Adipocyte (in vitro differentiated cells): ENCODE data around the gene WWP2.
"Not testable (repeated sequence)": the region's sequence is repeated elsewhere in the genome, so short reads cannot be mapped to it uniquely, and the experiment has no call there.

Experiments
- DNase-seq: peaks from one replicate; pipeline ENCODE4 v3.0.0-alpha.2; 2015; ENCODE audit warnings: low read depth
- H3K27me3 ChIP-seq: replicated peaks from 2 replicates; pipeline ENCODE4 v1.7.0; 2013; ENCODE audit warnings: mild to moderate bottlenecking, low read length, moderate library complexity; ENCODE audit not compliant: control insufficient read depth, insufficient read depth
- H3K36me3 ChIP-seq: 2 replicates; pipeline ENCODE4 v1.7.0; 2013; ENCODE audit warnings: low read length, mild to moderate bottlenecking, moderate library complexity; ENCODE audit not compliant: control insufficient read depth, insufficient read depth, severe bottlenecking
- H3K4me1 ChIP-seq: 2 replicates; pipeline ENCODE4 v1.7.0; 2013; ENCODE audit warnings: mild to moderate bottlenecking, low read length, moderate library complexity; ENCODE audit not compliant: control insufficient read depth, insufficient read depth
- H3K4me3 ChIP-seq: 2 replicates; pipeline ENCODE4 v1.7.0; 2013; ENCODE audit warnings: mild to moderate bottlenecking, low read length, moderate library complexity
- H3K9ac ChIP-seq: 2 replicates; pipeline ENCODE4 v1.7.0; 2013; ENCODE audit warnings: mild to moderate bottlenecking, low read length, moderate library complexity
- H3K9me3 ChIP-seq: 2 replicates; pipeline ENCODE4 v1.7.0; 2013; ENCODE audit warnings: mild to moderate bottlenecking, low read length, moderate library complexity; ENCODE audit not compliant: control insufficient read depth

The WWP2 gene

GRCh38 chr16:69799611-69800031, 37.5 kb downstream of the WWP2 start:
- no peak overlapping the region for H3K4me3 ChIP-seq
- H3K27me3 ChIP-seq, result no peaks in the 10 kb centered on the region
- DNase-seq, result no peak
- peak overlapping the region; percentile 22 for H3K9ac ChIP-seq
- H3K4me1 ChIP-seq, result peaks cover 26% of the 10 kb centered on the region
- no peaks in the 10 kb centered on the region for H3K9me3 ChIP-seq
- peaks cover 12% of the 10 kb centered on the region for H3K36me3 ChIP-seq

- Histone ChIP-seq H3K27me3 (no peaks in the 10 kb centered on the region), H3K36me3 (peaks cover 11% of the 10 kb centered on the region), H3K9me3 (no peaks in the 10 kb centered on the region), H3K4me1 (peaks cover 10% of the 10 kb centered on the region), H3K4me3 (no peak overlapping the region), H3K9ac (no peak overlapping the region)
- peak; percentile 51 for DNase-seq
Measured at GRCh38 chr16:69804297-69804696, 42.2 kb downstream of the WWP2 start.

GRCh38 chr16:69806776-69807175, 44.6 kb downstream of the WWP2 start:
- H3K36me3 ChIP-seq, H3K9ac ChIP-seq, H3K4me1 ChIP-seq, H3K4me3 ChIP-seq, DNase-seq, H3K27me3 ChIP-seq, H3K9me3 ChIP-seq: not testable (repeated sequence)

- DNase-seq, result no peak
- Histone ChIP-seq H3K9me3 (no peaks in the 10 kb centered on the region), H3K36me3 (no peaks in the 10 kb centered on the region), H3K4me1 (no peaks in the 10 kb centered on the region), H3K27me3 (no peaks in the 10 kb centered on the region), H3K9ac (no peak overlapping the region), H3K4me3 (no peak overlapping the region)
Measured at GRCh38 chr16:69812688-69813014, 50.5 kb downstream of the WWP2 start.

GRCh38 chr16:69814078-69814477, 51.9 kb downstream of the WWP2 start:
- no peaks in the 10 kb centered on the region for H3K4me1 ChIP-seq
- DNase-seq, result no peak
- H3K27me3 ChIP-seq, result no peaks in the 10 kb centered on the region
- no peaks in the 10 kb centered on the region for H3K9me3 ChIP-seq
- no peak overlapping the region for H3K4me3 ChIP-seq
- H3K9ac ChIP-seq, result no peak overlapping the region
- H3K36me3 ChIP-seq, result no peaks in the 10 kb centered on the region

GRCh38 chr16:69814561-69814960, 52.4 kb downstream of the WWP2 start:
- H3K4me1 ChIP-seq, result no peaks in the 10 kb centered on the region
- no peak overlapping the region for H3K4me3 ChIP-seq
- H3K27me3 ChIP-seq, result no peaks in the 10 kb centered on the region
- H3K9me3 ChIP-seq, result no peaks in the 10 kb centered on the region
- no peak for DNase-seq
- H3K36me3 ChIP-seq, result no peaks in the 10 kb centered on the region
- no peak overlapping the region for H3K9ac ChIP-seq

GRCh38 chr16:69815216-69815883, 53.2 kb downstream of the WWP2 start:
- not testable (repeated sequence) for H3K9me3 ChIP-seq, DNase-seq, H3K27me3 ChIP-seq, H3K4me3 ChIP-seq, H3K9ac ChIP-seq, H3K4me1 ChIP-seq, H3K36me3 ChIP-seq

- Histone ChIP-seq H3K36me3 (no peaks in the 10 kb centered on the region), H3K9ac (no peak overlapping the region)
Measured at GRCh38 chr16:69816996-69817395, 54.9 kb downstream of the WWP2 start.

GRCh38 chr16:69818891-69819545, 56.9 kb downstream of the WWP2 start:
- no peak overlapping the region for H3K9ac ChIP-seq

More at GRCh38 chr16:69816996-69817395, 54.9 kb downstream of the WWP2 start:
- no peak for DNase-seq
- Histone ChIP-seq H3K4me1 (no peaks in the 10 kb centered on the region), H3K4me3 (no peak overlapping the region), H3K9me3 (no peaks in the 10 kb centered on the region), H3K27me3 (no peaks in the 10 kb centered on the region)

GRCh38 chr16:69820926-69821541, 58.9 kb downstream of the WWP2 start:
- DNase-seq, result peak; percentile 91
- H3K9me3 ChIP-seq, result no peaks in the 10 kb centered on the region
- H3K4me1 ChIP-seq, result no peaks in the 10 kb centered on the region

More at GRCh38 chr16:69818891-69819545, 56.9 kb downstream of the WWP2 start:
- Histone ChIP-seq H3K36me3 (no peaks in the 10 kb centered on the region), H3K9me3 (no peaks in the 10 kb centered on the region), H3K4me3 (no peak overlapping the region), H3K4me1 (no peaks in the 10 kb centered on the region), H3K27me3 (no peaks in the 10 kb centered on the region)
- DNase-seq, result no peak

GRCh38 chr16:69821844-69822173, 59.7 kb downstream of the WWP2 start:
- no peaks in the 10 kb centered on the region for H3K27me3 ChIP-seq
- H3K4me3 ChIP-seq, result no peak overlapping the region
- H3K4me1 ChIP-seq, result no peaks in the 10 kb centered on the region
- H3K36me3 ChIP-seq, result no peaks in the 10 kb centered on the region
- no peak overlapping the region for H3K9ac ChIP-seq
- DNase-seq, result no peak
- no peaks in the 10 kb centered on the region for H3K9me3 ChIP-seq

More at GRCh38 chr16:69820926-69821541, 58.9 kb downstream of the WWP2 start:
- Histone ChIP-seq H3K4me3 (no peak overlapping the region), H3K9ac (no peak overlapping the region), H3K27me3 (no peaks in the 10 kb centered on the region), H3K36me3 (no peaks in the 10 kb centered on the region)
